Upper lobe of left lung (tissue), 6 donors: ENCODE measurements around the gene EFNA5. TPM values are rescaled to one million over a fixed set of nuclear protein-coding genes. Genes with fewer than 3 reads are reported as not detected.

Experiments used
- ATAC-seq, 2 donors: fragments of 200-7000 bp; cut with Tn5 transposase; one replicate each; pipeline ENCODE4 v1.9.1; 2022; ENCODE audit warnings: mild to moderate bottlenecking in 2 of 2, moderate library complexity in 2 of 2; ENCODE audit not compliant: low FRiP score in 2 of 2
- DNase-seq, 2 donors: peaks; one replicate each; pipeline ENCODE4 v3.0.0-alpha.2; 2019 to 2020
- H3K27ac ChIP-seq, 4 donors: fragments of 200-600 bp; sonication (generic); one replicate each; pipeline ENCODE4 v1.5.1; 2016 to 2019
- H3K27me3 ChIP-seq, 4 donors: fragments of 200-600 bp; sonication (generic); one replicate each; pipeline ENCODE4 v1.5.1; 2017 to 2019
- H3K36me3 ChIP-seq, 4 donors: fragments of 200-600 bp; sonication (generic); one replicate each; pipeline ENCODE4 v1.5.1; 2016 to 2019
- H3K4me1 ChIP-seq, 4 donors: fragments of 200-600 bp; sonication (generic); one replicate each; pipeline ENCODE4 v1.5.1; 2018 to 2019
- H3K4me3 ChIP-seq, 4 donors: fragments of 200-600 bp; sonication (generic); one replicate each; pipeline ENCODE4 v1.5.1; 2017 to 2019; ENCODE audit warnings: mild to moderate bottlenecking in 2 of 4, moderate library complexity in 1 of 4
- H3K9me3 ChIP-seq, 4 donors: fragments of 200-600 bp; sonication (generic); one replicate each; pipeline ENCODE4 v1.5.1; 2018 to 2019
- EP300 ChIP-seq, 4 donors: sonication (generic); formaldehyde crosslinking; IDR thresholded peaks; one replicate each; pipeline ENCODE4 v1.5.1; 2017; ENCODE audit warnings: antibody characterized with exemption in 4 of 4, control low read depth in 2 of 4
- POLR2A ChIP-seq, 4 donors: fragments of 450-650 bp; IDR thresholded peaks; one replicate each; pipeline ENCODE4 v1.5.1; 2016 to 2017; ENCODE audit warnings: antibody characterized with exemption in 4 of 4, mild to moderate bottlenecking in 2 of 4
- POLR2AphosphoS5 ChIP-seq, 2 donors: sonication (generic); formaldehyde crosslinking; IDR thresholded peaks; one replicate each; pipeline ENCODE4 v1.5.1; 2017; ENCODE audit warnings: antibody characterized with exemption in 2 of 2
- WGBS, 2 donors: methylation state at CpG; one replicate each; pipeline ENCODE4 v1.1.5; 2017 to 2018; 5-methylcytosine and 5-hydroxymethylcytosine counted together
- total RNA-seq, 6 donors: library from RNA; depleted of rRNA in 4 of 6; stranded (reverse); fragments of >200 nt in 4 of 6; gene quantifications; one replicate each; pipeline versions ENCODE4 v1.1.0 to v1.2.1, GENCODE V29; 2016 to 2021
- TF ChIP-seq, protein P1 (sequence below), 6 experiments: fragments of 450-650 bp in 4 of 6; fragments of 200-600 bp in 2 of 6; sonication (generic) in 2 of 6; IDR thresholded peaks; one replicate each; pipeline ENCODE4 v1.5.1; 2016 to 2019; ENCODE audit warnings: antibody characterized with exemption in 6 of 6
- donor health status: DM: no; HTN: no; CAD: no; lungs with moderate emphysema.
- donor health status: DM: no; HTN: yes; CAD: no; lungs with severe emphysema.

Gene EFNA5
- 10 to 100 TPM in 2 of 6 donors, 1 to 10 TPM in 4; 4.1 to 41.9 (median 7.3) TPM for total RNA-seq

DNA sequence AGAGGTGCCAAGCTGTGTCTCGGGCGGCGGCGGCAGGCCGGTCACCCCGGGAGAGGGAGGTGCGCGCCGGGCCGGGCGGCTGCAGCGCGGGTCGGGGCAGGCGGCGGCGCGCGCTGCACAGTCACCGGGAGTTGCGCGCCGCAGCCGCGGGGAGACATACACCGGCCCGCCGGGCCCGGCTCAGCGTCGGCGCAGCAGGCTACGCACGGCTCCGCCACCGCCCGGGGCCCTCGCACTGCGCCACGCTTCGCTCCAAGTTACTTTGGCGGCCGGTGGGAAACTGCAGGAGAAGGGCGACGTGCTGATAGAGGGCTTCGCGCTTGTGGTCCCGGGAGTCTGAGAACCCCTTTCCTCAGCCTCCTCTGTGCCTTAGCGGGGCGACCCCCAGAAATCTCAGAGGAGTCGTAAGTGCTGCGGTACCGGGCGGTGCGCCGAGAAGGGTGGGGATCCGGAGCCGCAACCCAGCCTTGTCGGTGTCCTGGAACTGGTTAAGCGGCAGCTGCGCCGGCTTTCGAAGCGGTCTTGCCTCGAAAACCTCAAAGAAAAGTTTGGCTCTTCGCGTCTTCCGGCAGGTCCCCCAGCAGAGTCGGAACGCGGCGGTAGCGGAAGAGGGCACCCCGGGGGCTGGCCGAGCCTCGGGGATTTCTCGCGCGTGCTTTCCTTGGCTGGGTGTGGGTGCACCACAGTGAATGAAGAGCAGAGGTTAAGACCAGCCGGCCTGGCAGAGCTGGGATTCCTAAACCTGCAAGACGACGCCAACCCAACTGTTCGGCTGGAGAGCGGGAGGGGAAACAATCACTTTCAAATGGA lies at the start of gene EFNA5:
TSS of gene EFNA5 (minus strand) at position 6 of the 810 bp plus-strand sequence.
- Histone ChIP-seq H3K27ac (peak within 1 kb of the TSS; percentile 37 to 82 (median 64)), H3K4me1 (peaks cover 32 to 50% (median 37%) of the 10 kb centered on the region in 4 donors), H3K27me3 (peaks cover 0 to 29% (median 13%) of the 10 kb centered on the region in 4 donors), H3K36me3 (no peaks in the 10 kb centered on the region), H3K4me3 (peak within 1 kb of the TSS; percentile 44 to 67 (median 57)), H3K9me3 (no peaks in the 10 kb centered on the region)
- 0% methylated on average over 27 to 50 of the region's 84 CpGs for WGBS, 2 donors
- DNase-seq = peak; percentile 31 to 89
- TF ChIP-seq POLR2A (IDR thresholded peaks at IDR 0.05) (no peak), POLR2AphosphoS5 (IDR thresholded peaks at IDR 0.05) (no peak)
- TF ChIP-seq, protein P1, sequence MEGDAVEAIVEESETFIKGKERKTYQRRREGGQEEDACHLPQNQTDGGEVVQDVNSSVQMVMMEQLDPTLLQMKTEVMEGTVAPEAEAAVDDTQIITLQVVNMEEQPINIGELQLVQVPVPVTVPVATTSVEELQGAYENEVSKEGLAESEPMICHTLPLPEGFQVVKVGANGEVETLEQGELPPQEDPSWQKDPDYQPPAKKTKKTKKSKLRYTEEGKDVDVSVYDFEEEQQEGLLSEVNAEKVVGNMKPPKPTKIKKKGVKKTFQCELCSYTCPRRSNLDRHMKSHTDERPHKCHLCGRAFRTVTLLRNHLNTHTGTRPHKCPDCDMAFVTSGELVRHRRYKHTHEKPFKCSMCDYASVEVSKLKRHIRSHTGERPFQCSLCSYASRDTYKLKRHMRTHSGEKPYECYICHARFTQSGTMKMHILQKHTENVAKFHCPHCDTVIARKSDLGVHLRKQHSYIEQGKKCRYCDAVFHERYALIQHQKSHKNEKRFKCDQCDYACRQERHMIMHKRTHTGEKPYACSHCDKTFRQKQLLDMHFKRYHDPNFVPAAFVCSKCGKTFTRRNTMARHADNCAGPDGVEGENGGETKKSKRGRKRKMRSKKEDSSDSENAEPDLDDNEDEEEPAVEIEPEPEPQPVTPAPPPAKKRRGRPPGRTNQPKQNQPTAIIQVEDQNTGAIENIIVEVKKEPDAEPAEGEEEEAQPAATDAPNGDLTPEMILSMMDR (IDR thresholded peaks at IDR 0.05) = peak in 1 of 6 experiments; percentile 6
- peak in 1 of 2 donors; percentile 38 for ATAC-seq

DNA sequence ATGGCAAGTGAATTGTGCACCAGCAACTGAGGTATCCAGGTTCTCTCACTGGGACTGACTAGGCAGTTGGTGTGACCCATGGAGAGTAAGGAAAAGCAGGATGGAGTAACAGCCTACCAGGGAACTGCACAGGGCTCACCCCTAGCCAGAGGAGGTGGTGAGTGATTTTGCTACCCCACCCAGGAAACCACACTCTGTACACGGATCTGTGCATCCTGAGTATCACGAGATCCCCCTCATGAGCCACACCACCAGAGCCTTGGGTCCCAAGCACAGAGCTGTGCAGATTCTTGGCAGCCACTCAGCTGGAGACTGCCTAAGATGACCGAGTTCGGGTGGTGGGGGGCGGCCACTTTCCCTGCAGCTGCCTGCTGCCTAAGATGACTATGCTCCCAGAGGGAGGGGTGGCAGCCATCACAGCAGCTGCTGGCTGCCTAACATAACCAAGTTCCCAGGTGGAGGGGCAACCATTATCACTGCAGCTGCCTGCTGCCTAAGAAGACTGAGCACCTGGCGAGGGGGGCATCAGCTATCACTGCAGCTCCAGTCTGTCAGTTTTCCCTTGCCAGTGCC lies 48.4 kb upstream of the EFNA5 start:
- Histone ChIP-seq H3K36me3 (no peaks in the 10 kb centered on the region), H3K27me3 (no peaks in the 10 kb centered on the region), H3K27ac (no peak overlapping the region), H3K4me3 (no peak overlapping the region), H3K9me3 (peaks cover 0 to 5% (median 2%) of the 10 kb centered on the region in 4 donors), H3K4me1 (no peaks in the 10 kb centered on the region)
- TF ChIP-seq POLR2A (IDR thresholded peaks at IDR 0.05) (no peak), EP300 (IDR thresholded peaks at IDR 0.05) (no peak), POLR2AphosphoS5 (IDR thresholded peaks at IDR 0.05) (no peak)
- TF ChIP-seq, protein P1 (IDR thresholded peaks at IDR 0.05) = no peak
- ATAC-seq (no peak), DNase-seq (peak in 1 of 2 donors; percentile 24)
- 80 to 83% methylated on average over 1 to 6 of the region's 6 CpGs for WGBS, 2 donors

DNA sequence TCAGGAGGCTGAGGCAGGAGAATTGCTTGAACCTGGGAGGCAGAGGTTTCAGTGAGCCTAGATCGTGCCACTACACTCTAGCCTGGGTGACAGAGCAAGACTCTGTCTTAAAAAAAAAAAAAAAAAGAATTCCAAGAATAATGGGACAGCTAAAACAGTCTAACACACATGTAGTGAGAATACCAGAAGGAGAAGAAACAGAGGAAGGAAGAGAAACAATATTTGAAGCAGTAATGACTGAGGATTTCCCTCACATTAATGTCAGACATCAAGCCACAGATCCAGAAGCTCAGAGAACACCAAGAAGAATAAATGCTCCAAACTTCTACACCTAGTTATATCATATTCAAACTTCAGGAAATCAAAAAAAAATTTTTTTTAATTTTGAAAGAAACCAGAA lies 47.1 kb upstream of the EFNA5 start:
- Histone ChIP-seq H3K27me3 (no peaks in the 10 kb centered on the region), H3K4me3 (no peak overlapping the region), H3K27ac (no peak overlapping the region), H3K9me3 (peaks cover 0 to 5% (median 2%) of the 10 kb centered on the region in 4 donors), H3K4me1 (no peaks in the 10 kb centered on the region), H3K36me3 (no peaks in the 10 kb centered on the region)
- ATAC-seq (no peak), DNase-seq (no peak)
- TF ChIP-seq, protein P1 (IDR thresholded peaks at IDR 0.05) = no peak
- no peak for TF ChIP-seq EP300 (IDR thresholded peaks at IDR 0.05)
- TF ChIP-seq POLR2A (IDR thresholded peaks at IDR 0.05) = no peak
- TF ChIP-seq POLR2AphosphoS5 (IDR thresholded peaks at IDR 0.05) = no peak
- 75 to 86% methylated on average over 1 of the region's 1 CpG for WGBS, 2 donors

DNA sequence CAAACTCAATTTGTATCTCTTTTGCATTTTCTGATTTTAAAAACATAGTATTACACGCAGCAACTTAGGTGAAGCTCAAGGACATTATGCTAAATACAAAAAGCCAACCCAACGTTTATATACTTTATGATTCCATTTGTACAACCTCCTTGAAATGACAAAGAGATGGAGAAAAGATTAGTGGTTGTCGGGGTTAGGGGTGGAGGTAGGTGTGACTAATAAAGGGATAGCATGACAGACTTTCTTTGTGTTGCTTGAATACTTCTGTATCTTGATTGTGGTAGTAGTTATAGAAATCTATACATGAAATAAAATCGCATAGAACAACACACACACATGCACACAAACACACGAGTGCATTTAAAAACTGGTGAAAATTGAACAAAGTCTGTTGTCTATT lies 42.5 kb upstream of the EFNA5 start:
- TF ChIP-seq POLR2A (IDR thresholded peaks at IDR 0.05) (no peak), POLR2AphosphoS5 (IDR thresholded peaks at IDR 0.05) (no peak), EP300 (IDR thresholded peaks at IDR 0.05) (no peak)
- TF ChIP-seq, protein P1 (IDR thresholded peaks at IDR 0.05) = no peak
- Histone ChIP-seq H3K27me3 (no peaks in the 10 kb centered on the region), H3K9me3 (peaks cover 0 to under 1% (median 0%) of the 10 kb centered on the region in 4 donors), H3K27ac (no peak overlapping the region), H3K4me1 (no peaks in the 10 kb centered on the region), H3K36me3 (no peaks in the 10 kb centered on the region), H3K4me3 (no peak overlapping the region)
- ATAC-seq (no peak), DNase-seq (no peak)
- WGBS, 2 donors = 66 to 78% methylated on average over 5 of the region's 5 CpGs
